GOT3 (cell line): ENCODE measurements around the gene PGBD2.
"Not testable (repeated sequence)": the region's sequence is repeated elsewhere in the genome, so short reads cannot be mapped to it uniquely, and the experiment has no call there.

Source experiments
- DNase-seq: peaks from one replicate; lab custom pipeline; 2025; ENCODE audit warnings: mixed read lengths; lab: John Stamatoyannopoulos, UW

The PGBD2 gene

DNA sequence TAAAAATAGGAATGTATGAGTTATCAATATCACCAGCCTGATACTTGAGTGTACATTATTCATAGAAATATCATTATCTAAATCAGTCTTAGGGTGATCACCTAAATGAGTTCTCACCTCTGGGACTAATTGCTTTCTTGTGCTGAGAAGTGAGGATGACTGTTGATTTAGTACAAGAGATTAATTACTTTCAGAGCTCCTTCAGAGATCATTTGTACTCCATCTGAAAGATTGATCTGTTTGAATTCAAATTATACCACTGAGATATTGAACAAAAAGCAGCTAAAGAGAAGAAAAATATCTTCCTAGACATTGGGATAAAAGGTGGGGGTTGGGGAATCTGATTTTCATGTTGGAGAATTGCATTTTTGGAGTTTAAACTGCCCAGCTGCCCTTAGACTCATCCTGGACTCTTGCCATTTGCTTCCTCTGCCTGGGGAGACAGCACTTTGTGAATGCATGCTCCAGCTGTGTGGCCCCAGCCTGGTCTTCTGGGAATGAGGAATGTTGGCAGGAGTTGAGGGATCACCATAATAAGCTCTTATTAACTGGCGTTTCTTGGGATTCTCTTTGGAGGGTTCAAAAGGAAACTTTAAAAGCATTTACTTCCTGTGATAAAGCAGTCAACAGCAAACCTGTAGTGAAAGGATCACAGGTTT, 19.7 kb upstream of the PGBD2 start:
- no peak for DNase-seq

GRCh38 chr1:248889914-248890243, 16.2 kb upstream of the PGBD2 start:
- not testable (repeated sequence) for DNase-seq

DNA sequence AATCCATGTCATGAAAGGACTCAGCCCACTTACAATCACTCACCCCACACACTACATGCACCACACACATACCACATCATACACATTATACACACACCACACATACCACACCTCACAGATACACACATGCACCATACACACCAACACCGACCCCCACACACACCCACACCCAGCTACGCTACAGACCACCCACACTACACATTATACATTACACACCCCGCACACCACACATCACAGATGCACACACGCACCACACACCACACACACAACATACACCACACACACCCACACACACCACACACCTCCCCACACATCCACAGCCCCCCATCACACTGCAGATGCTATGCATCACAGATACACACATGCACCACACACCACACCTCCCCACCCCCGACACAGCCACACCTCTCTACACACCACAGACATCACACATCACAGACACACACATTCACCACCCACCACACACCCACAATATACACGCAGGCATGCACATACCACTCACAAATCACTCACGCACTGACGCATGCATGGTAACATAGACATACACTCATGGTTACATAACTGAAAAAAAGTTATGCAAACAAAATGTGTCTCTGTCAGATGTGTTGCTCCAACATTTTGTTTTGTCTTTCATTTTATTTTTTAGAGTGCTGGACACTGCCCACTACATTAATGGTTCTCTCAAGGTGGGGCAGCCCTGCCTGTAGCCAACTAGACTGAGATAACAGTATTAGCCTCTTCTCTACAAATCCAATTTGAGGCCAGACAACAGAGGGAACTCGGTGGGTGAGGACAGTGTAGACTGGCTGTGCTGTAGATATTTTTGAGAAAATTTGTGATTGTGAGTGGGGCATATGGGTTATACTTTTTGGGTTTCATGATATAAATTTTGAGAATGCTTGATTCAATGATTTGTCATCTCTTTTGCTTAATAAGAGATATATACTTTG, 15.2 kb upstream of the PGBD2 start:
- no peak for DNase-seq

GRCh38 chr1:248891758-248892157, 14.3 kb upstream of the PGBD2 start:
- DNase-seq = no peak

- no peak for DNase-seq
These were observed 13.4 kb upstream of the PGBD2 start for GRCh38 chr1:248892590-248892989.

DNA sequence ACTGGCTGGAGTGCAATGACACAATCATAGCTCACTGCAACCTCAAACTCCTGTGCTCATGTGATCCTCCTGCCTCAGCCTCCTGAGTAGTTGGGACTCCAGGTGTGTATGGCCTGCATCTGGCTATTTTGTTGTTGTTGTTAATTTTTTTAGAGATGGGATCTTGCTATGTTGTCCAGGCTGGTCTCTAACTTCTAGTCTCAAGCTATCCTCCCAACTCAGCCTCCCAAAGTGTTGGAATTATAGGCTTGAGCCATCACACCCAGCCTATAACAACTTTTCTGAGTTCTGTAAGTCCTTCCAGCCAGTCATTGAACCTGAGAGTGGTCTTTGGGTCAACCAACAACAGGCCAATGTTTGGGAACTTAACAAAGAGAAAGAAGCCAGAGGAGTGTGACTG, 11.2 kb upstream of the PGBD2 start:
- DNase-seq = no peak

- DNase-seq = no peak
These were observed 8.4 kb upstream of the PGBD2 start for GRCh38 chr1:248897412-248898337.

DNA sequence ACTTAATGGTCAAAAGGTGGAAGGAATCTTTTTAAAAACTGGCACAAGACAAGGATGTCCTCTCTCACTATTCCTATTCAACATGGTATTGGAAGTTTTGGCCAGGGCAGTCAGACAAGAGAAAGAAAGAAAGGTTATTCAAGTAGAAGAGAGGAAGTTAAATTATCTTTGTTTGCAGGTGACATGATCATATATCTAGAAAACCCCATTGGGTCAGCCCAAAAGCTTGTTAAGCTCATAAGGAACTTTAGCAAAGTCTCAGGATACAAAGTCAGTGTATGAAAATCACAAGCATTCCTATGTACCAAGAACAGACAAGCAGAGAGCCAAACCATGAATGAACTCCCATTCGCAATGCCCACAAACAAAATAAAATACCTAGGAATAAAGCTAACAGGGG, 5.4 kb upstream of the PGBD2 start:
- no peak for DNase-seq

DNA sequence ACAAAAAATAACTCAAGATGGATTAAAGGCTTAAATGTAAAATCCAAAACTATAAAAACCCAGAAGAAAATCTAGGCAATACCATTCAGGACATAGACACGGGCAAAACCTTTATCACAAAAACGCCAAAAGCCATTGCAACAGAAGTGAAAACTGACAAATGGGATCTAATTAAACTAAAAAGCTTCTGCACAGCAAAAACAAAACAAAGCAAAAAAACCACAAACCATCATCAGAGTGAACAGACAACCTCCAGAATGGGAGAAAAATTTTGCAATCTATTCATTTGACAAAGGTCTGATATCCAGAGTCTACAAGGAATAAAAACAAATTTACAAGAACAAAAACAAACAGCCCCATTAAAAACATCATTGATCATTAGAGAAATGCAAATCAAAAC, 4.5 kb upstream of the PGBD2 start:
- DNase-seq = no peak

DNA sequence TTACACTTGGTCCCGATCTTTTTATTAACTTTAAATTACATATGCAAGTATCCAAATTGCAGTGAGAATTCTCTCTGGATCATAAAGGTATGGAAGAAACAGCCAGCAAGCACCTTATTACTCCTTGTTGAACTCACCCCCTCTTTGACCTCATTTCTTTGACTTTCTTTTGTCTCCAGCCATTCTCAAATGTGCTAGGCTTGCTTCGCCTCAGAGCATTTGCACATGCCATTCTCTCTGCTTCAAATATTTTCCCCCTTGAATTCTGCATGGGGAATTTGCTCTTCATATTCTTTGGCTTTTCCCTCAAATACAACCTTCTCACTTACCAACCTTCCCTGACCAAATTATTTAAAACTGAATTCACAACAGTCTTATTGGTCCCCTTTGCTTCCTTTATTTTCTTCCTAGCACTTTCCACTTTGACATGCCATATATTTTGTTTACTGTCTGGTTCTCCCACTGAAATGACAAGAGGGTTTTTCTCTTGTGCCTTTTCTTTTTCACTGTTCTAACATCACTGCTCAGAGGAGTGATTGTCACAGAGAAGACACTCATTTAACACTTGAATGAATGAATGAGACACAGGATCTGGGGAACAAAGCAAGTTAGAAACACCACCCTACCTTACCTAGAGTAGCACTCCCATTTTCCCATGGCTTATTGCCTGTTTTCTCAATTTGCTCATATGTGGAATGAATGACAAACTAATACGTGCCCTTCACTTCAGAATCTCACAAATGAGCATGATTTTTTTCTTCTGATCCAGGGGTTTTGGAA, 1.4 kb upstream of the PGBD2 start:
- DNase-seq = no peak

- DNase-seq = no peak
These were observed 400 bp upstream of the PGBD2 start for GRCh38 chr1:248905662-248906008.

DNA sequence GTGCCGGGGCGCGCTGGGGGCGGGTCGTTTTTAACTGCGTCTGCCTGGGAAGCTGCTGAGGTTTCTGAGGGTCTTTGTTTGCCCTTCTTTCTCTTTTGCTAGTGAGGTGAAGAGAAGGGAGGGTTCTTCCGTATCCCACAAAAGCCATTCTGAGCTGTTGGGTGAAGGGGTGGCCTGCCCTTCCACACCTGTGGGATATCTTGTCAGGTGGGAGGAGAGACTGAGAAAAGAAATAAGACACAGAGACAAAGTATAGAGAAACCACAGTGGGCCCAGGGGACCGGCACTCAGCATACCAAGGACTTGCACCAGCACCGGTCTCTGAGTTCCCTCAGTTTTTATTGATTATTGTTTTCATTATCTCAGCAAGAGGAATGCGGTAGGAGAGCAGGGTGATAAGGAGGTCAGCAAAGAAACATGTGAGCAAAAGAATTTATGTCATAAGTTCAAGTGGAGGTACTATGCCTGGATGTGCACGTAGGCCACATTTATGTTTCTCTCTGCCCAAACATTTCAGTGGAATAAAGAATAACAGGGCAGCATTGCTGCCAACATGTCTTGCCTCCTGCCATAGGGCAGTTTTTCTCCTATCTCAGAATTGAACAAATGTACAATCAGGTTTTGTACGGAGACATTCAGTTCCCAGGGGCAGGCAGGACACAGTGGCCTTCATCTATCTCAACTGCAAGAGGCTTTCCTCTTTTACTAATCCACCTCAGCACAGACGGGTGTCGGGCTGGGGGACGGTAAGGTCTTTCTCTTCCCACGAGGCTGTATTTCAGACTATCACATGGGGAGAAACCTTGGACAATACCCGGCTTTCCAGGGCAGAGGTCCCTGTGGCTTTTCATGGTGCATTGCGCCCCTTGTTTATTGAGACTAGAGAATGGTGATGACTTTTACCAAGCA, 972 bp downstream of the PGBD2 start:
- DNase-seq = peak; percentile 68

- DNase-seq = no peak
These were observed 4.7 kb downstream of the PGBD2 start for GRCh38 chr1:248910761-248911160.

GRCh38 chr1:248913933-248914332, 7.9 kb downstream of the PGBD2 start:
- no peak for DNase-seq

- no peak for DNase-seq
These were observed 8.9 kb downstream of the PGBD2 start for GRCh38 chr1:248914796-248915381.

- no peak for DNase-seq
These were observed 12.1 kb downstream of the PGBD2 start for GRCh38 chr1:248918131-248918530.

DNA sequence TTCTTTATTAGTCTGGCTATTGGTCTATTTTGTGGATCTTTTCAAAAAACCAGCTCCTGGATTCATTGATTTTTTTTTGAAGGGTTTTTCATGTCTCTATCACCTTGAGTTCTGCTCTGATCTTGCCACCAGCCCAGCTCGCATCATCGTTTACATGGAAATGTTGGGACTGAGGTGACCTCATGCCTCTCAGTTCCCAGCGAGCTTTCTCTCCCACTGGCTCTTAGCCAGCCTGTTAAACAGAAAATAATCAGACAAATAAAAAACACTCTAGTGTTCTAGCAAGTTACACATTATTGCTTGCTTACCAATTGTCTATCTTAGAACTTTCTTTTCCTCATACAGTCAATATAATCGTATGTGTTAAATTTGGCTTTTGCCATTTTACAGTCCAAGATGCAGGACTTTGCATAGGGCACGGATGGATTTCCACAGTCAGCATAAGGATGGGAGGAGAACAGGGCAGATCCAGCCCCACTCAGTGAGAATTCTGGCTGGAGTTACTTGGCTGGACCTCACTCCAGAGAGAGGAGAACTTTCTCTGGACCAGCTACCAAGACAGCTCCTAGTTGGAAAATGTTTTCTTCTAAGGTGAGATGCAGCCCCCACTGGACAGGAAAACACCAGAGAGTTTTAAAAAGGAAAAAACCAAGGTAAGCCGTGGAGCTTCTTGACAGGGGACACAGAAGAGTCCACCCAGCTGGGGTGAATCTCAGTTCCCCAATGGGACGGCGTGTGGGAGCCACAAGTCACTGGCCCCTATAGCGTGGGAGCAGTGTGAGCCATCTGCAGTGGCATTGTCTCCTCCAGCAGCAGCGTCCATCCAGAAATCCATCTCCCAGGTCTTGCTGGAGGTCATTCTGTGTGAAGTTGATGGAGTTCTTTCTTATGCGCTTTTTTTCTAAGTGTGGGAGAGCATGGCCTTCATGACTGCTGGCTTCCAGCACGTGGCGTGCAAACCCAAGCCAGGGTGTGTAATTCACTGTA, 17.6 kb downstream of the PGBD2 start:
- DNase-seq = no peak

DNA sequence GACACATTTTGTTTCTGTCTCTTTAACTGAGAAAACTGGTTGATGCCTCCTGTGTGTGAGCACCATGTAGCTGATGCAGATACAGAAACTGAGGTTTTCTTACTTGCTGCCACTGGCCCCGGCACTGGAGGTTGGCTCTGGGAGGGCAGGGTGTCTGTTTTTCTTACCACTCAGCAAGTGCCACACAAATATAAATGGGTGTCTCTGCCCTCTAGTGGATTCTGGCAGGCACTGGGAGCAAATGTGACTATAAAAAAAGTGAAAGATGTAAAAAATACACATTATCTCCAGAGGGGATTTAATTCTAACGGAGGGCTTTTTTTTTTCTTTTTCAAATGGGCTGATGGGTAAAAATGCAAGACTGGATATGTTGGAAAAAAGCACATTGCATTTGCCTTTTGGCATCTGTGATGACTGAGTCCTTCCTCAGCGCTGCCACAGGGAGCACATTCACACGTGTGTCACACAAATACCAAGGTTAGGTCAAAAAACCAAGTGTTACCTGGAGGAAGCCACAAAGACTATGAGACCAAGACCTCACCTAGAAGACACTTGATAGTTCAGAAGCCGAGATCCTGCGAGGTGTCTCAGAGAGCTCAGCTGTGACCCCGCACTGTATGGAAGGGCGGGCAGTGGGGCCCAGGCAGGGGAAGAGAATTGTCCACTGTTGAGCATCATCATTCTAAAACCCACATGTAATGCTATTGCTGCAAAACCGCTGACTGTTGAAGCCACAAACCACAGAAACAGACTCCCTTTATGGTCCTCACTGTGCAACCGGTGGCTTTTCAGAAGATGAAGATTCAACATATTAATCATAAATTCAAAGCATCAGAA, 18.9 kb downstream of the PGBD2 start:
- DNase-seq = peak; percentile 16
